ENCODE data around the gene DLAT. TPM values are rescaled to one million over a fixed set of nuclear protein-coding genes. Genes with fewer than 3 reads are reported as not detected.
A peak's percentile ranks its signal among the peaks of the same experiment; 100 is the strongest.
"Not testable (repeated sequence)": the region's sequence is repeated elsewhere in the genome, so short reads cannot be mapped to it uniquely, and the experiment has no call there.

Gene DLAT
- total RNA-seq, 2 donors from 2014 or later: 13.8 to 16.1 TPM

DNA sequence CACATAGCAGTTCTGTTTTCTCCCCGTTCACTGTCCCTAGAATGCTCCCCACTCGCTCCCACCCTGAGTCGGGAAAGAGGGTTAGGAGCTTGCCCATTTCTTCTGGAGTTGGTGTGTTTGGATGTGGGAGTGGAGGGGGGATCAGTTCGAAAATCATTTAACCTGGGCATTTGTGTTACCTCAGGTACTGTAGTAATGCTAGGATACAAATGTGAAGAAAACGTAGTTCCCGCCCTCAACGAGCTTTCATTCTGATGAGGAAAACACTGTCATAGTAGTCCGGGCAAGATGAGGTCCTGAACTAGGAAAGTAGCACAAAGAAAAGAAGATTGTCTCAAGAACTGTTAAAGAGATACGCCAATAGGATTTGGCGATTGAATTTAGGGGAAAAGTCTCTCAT, 62.0 kb downstream of the DLAT start:
- H3K4me3 Mint-ChIP-seq: peak overlapping the region; percentile 91
- H3K36me3 Mint-ChIP-seq (ENCODE audit: low read depth): peaks cover 17% of the 10 kb centered on the region
- ATAC-seq (no peak), DNase-seq (no peak)
- no peaks in the 10 kb centered on the region for H3K9me3 ChIP-seq (ENCODE audit: control insufficient read depth, low read length, poor library complexity, severe bottlenecking)
- H3K27ac Mint-ChIP-seq: peak overlapping the region; percentile 92
- no peaks in the 10 kb centered on the region for H3K27me3 Mint-ChIP-seq
- H3K4me1 Mint-ChIP-seq: peaks cover 50% of the 10 kb centered on the region

DNA sequence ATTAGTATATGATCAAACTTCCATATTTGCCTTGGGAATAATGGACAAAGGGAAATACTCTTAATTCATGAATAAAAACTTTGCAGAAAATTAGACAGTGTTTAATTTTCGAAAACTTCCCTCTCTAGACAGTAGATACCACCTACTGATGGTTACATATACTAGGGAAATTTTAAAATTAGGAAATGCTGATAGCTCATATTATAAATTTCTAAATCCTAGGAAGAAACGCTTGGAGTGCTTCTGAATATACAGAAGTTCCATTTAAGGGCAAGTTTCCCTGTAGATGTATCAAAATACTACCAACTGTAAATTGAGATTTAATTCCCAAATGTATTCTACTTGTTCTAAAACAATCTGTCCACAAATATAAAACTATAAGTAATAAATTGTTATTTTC, 70.1 kb downstream of the DLAT start:
- H3K27me3 Mint-ChIP-seq; ATAC-seq; H3K27ac Mint-ChIP-seq; DNase-seq; H3K9me3 ChIP-seq (ENCODE audit: control insufficient read depth, low read length, poor library complexity, severe bottlenecking); H3K4me3 Mint-ChIP-seq: not testable (repeated sequence)
- H3K36me3 Mint-ChIP-seq (ENCODE audit: low read depth): peaks cover 15% of the 10 kb centered on the region
- H3K4me1 Mint-ChIP-seq: peaks cover 17% of the 10 kb centered on the region

DNA sequence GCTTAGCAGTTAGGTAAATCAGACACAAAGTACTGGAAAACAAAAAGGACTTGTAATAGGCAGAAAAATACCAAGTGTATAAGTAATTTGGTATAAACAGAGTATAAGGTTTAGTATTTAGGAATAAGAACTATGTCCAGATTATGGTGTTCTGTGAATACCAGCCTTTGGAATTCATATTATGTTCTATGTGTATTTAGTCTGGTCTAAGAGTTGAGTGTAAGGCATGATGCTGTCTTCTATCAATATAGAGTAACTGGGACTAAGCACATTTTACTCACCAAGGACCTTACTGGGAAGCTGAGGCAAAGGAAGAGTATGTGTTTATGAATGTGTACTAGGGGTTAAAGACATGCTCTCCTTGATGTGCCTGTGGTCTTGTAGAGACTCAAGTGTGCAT, 71.0 kb downstream of the DLAT start:
- DNase-seq (no peak), ATAC-seq (no peak)
- H3K4me3 Mint-ChIP-seq: no peak overlapping the region
- peaks cover 15% of the 10 kb centered on the region for H3K36me3 Mint-ChIP-seq (ENCODE audit: low read depth)
- no peaks in the 10 kb centered on the region for H3K9me3 ChIP-seq (ENCODE audit: control insufficient read depth, low read length, poor library complexity, severe bottlenecking)
- no peak overlapping the region for H3K27ac Mint-ChIP-seq
- no peaks in the 10 kb centered on the region for H3K27me3 Mint-ChIP-seq
- peaks cover 17% of the 10 kb centered on the region for H3K4me1 Mint-ChIP-seq

DNA sequence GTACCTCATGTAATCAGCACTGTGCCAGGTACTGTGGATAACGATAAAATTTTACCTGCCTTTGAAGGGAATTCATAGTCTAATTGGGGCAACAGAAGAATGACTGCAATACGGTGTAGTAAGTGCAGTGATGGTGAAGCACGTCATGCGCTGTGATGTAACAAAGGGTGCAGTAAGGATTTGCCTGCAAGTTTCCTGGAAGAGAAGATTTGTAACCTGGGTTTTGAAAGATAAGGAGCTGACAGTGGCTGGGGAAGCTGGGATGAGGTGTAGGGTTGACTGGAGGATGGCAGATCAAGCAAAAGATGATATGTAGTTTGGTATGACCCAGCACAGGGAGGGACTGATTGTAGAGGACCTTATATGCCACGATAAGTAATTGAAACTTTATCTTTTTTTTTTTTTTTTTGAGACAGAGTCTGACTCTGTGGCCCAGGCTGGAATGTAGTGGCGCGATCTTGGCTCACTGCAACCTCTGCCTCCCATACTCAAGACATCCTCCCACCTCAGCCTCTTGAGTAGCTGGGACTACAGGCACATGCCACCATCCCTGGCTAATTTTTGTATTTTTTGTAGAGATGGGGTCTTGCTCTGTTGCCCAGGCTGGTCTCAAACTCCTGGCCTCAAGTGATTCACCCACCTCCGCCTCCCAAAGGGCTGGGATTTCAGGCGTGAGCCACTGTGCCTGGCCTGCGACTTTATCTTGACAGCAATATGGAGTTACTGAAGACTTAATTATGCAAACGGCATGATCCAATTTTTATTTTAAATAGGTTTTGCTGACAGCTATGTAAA, 72.7 kb downstream of the DLAT start:
- Mint-ChIP-seq H3K36me3 (ENCODE audit: low read depth) (peaks cover 12% of the 10 kb centered on the region), H3K4me1 (peaks cover 13% of the 10 kb centered on the region), H3K27me3 (no peaks in the 10 kb centered on the region), H3K4me3 (no peak overlapping the region), H3K27ac (no peak overlapping the region)
- ATAC-seq (no peak), DNase-seq (no peak)
- H3K9me3 ChIP-seq (ENCODE audit: control insufficient read depth, low read length, poor library complexity, severe bottlenecking): no peaks in the 10 kb centered on the region

DNA sequence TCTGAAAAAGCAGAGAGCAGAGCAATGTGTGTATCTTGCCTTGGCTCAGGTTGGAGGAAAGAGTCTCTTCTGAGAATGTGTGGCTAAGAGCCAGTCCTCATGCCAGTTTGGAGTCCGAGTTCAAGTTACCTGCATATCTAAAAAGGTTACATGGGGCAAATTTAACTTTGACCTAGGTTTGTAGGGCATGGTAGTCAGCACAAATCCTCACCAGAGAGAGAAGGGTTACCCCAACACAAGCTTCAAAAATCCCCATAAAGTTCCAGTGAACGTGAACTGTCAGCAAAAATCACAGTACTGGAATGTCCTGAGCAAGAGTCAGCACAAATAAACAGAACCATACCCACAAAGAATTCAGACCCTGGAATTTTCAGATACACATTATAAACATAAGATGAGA, 75.3 kb downstream of the DLAT start:
- ATAC-seq (no peak), DNase-seq (no peak)
- peaks cover 9% of the 10 kb centered on the region for H3K4me1 Mint-ChIP-seq
- peaks cover 10% of the 10 kb centered on the region for H3K36me3 Mint-ChIP-seq (ENCODE audit: low read depth)
- H3K9me3 ChIP-seq (ENCODE audit: control insufficient read depth, low read length, poor library complexity, severe bottlenecking): no peaks in the 10 kb centered on the region
- no peak overlapping the region for H3K4me3 Mint-ChIP-seq
- peak overlapping the region; percentile 21 for H3K27ac Mint-ChIP-seq
- no peaks in the 10 kb centered on the region for H3K27me3 Mint-ChIP-seq

DNA sequence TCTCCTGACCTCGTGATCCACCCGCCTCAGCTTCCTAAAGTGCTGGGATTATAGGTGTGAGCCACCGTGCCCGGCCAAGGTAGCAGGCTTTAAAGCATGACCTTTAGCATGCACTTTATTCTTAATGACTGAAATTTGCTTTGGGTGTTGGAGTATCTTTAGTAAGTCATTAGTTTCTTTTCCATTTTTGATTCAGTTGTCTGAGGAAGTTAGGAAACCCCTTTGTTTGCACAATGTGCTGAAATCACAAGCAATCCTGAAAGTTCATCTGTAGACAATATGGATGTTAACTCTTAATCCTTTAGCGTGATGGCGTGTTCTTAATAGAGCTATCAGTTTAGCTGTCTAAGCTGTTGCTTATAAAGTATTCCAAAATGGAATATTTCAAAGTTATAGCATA, 78.2 kb downstream of the DLAT start:
- H3K9me3 ChIP-seq (ENCODE audit: control insufficient read depth, low read length, poor library complexity, severe bottlenecking): no peaks in the 10 kb centered on the region
- peaks cover 2% of the 10 kb centered on the region for H3K4me1 Mint-ChIP-seq
- H3K27me3 Mint-ChIP-seq: no peaks in the 10 kb centered on the region
- no peak overlapping the region for H3K27ac Mint-ChIP-seq
- ATAC-seq (no peak), DNase-seq (no peak)
- H3K4me3 Mint-ChIP-seq: no peak overlapping the region
- peaks cover 2% of the 10 kb centered on the region for H3K36me3 Mint-ChIP-seq (ENCODE audit: low read depth)

DNA sequence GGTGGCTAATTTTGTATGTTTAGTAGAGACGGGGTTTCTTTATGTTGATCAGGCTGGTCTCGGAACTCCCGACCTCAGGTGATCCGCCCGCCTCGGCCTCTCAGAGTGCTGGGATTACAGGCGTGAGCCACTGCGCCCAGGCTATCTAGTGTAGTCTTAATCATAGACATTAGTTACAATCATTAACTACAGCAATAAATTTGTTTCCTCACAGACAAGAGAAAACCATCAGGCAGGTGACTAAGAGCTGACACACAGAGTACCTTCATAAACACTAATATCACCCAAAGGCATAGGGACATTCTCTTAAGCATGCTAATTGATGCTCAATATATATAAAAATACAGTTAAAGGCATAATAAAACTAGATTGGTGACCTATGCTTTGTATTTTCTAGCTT, 80.9 kb downstream of the DLAT start:
- no peaks in the 10 kb centered on the region for H3K27me3 Mint-ChIP-seq
- no peak overlapping the region for H3K4me3 Mint-ChIP-seq

More for the DNA sequence above, 80.9 kb downstream of the DLAT start:
- H3K4me1 Mint-ChIP-seq: no peaks in the 10 kb centered on the region
- H3K36me3 Mint-ChIP-seq (ENCODE audit: low read depth): no peaks in the 10 kb centered on the region
- no peak overlapping the region for H3K27ac Mint-ChIP-seq
- ATAC-seq (no peak), DNase-seq (no peak)
- H3K9me3 ChIP-seq (ENCODE audit: control insufficient read depth, low read length, poor library complexity, severe bottlenecking): no peaks in the 10 kb centered on the region

Other genes starting within 250 kb of the DLAT start
- 10 to 100 TPM; 22.7 to 33.9 TPM for gene ALG9, start 153.8 kb upstream of the DLAT start, total RNA-seq
- 1 to 10 TPM; 2.5 to 3.1 TPM for gene FDXACB1, start 146.2 kb upstream of the DLAT start, total RNA-seq
- 10 to 100 TPM; 19.0 to 23.8 TPM for gene CFAP68, start 145.9 kb upstream of the DLAT start, total RNA-seq
- not detected for gene CRYAB, start 113.6 kb upstream of the DLAT start, total RNA-seq
- not detected for gene HSPB2, start 112.7 kb upstream of the DLAT start, total RNA-seq
- not detected for gene C11orf52, start 106.5 kb upstream of the DLAT start, total RNA-seq
- gene DIXDC1, start 88.1 kb upstream of the DLAT start, total RNA-seq: under 1 TPM; 0.42 to 0.96 TPM
- gene PIH1D2, start 48.6 kb downstream of the DLAT start, total RNA-seq: under 1 TPM in 1 of 2 donors, not detected in 1; 0.23 TPM
- gene NKAPD1, start 48.9 kb downstream of the DLAT start, total RNA-seq: 10 to 100 TPM in 1 of 2 donors, 1 to 10 TPM in 1; 9.8 to 12.8 TPM
- 10 to 100 TPM; 12.0 to 16.0 TPM for gene TIMM8B, start 61.3 kb downstream of the DLAT start, total RNA-seq
- gene SDHD, start 61.5 kb downstream of the DLAT start, total RNA-seq: 10 to 100 TPM; 37.7 to 40.8 TPM
- under 1 TPM; 0.57 to 0.94 TPM for gene IL18, start 138.7 kb downstream of the DLAT start, total RNA-seq
- gene TEX12, start 142.0 kb downstream of the DLAT start, total RNA-seq: under 1 TPM; 0.32 to 0.52 TPM
- gene BCO2, start 150.1 kb downstream of the DLAT start, total RNA-seq: 1 to 10 TPM; 2.5 to 2.7 TPM
- 10 to 100 TPM; 66.7 to 69.6 TPM for gene PTS, start 201.0 kb downstream of the DLAT start, total RNA-seq
- gene PLET1, start 235.5 kb downstream of the DLAT start, total RNA-seq: not detected

Measured in T-helper 17 cell (primary cell).